ENCODE results near the gene EREG. TPM values are rescaled to one million over a fixed set of nuclear protein-coding genes. Genes with fewer than 3 reads are reported as not detected.
A peak's percentile ranks its signal among the peaks of the same experiment; 100 is the strongest.

Gene EREG
- total and polyA plus RNA-seq, 9 of the 15 experiments (the other 6 are each of a cell fraction or from before 2014, with no cell fraction given) = 0.97 to 7.3 (median 2.5) TPM

DNA sequence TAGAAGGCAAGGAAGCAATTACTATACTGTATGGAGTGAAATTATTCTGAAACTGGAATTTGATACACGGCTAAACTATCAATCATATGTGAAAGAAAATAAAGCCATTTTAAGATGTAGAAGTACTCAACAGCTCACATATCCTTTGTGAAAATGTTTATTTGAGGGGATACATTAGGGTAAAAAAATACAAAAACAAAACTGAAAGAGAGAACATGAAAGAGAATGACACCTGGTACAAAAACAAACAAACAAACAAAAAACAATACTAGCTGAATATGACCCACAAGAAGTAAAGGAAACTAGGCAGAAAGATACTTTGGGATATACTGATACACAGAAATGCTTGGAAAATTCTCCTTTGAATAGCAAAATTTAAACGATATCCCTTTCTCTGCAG is 59.2 kb downstream of the EREG start (continued):
- TF ChIP-seq CEBPZ (IDR thresholded peaks at IDR 0.05; ENCODE audit: borderline replicate concordance, low read depth, low read length) = no peak
- no peak for TF ChIP-seq CBX3 (IDR thresholded peaks at IDR 0.05; ENCODE audit: borderline replicate concordance in 1 of 2, low read length in 2 of 2)
- TF ChIP-seq NUFIP1 (IDR thresholded peaks at IDR 0.05; ENCODE audit: partially characterized antibody) = no peak
- TF ChIP-seq PRMT5 (CRISPR knock-in tag; IDR thresholded peaks at IDR 0.05) = no peak

GRCh38 chr4:74426101-74426500 is 61.2 kb downstream of the EREG start:
- Histone ChIP-seq H3K79me2 (ENCODE audit: control insufficient read depth, insufficient read depth, low read length) (no peaks in the 10 kb centered on the region), H3K4me1 (replicated peaks in 1 of 2; ENCODE audit: control insufficient read depth in 2 of 2, insufficient read depth in 2 of 2, low read length in 2 of 2) (peaks cover 0 to 10% of the 10 kb centered on the region in 2 experiments; a peak in 2 of 5 replicates), H3K27me3 (ENCODE audit: control insufficient read depth in 2 of 2, insufficient read depth in 2 of 2, low read length in 2 of 2) (no peaks in the 10 kb centered on the region), H3K4me3 (no peak overlapping the region), H3K9ac (ENCODE audit: insufficient read depth in 1 of 2, low read depth in 2 of 2, low read length in 2 of 2) (no peak overlapping the region), H3K9me1 (ENCODE audit: control insufficient read depth, insufficient read depth, low read length) (no peaks in the 10 kb centered on the region), H2AFZ (ENCODE audit: low read depth, low read length) (peak overlapping the region; percentile 21; the same call in 1 of the 2 replicates), H4K20me1 (replicated peaks; ENCODE audit: control insufficient read depth, insufficient read depth, low read length) (no peaks in the 10 kb centered on the region), H3K36me3 (ENCODE audit: control insufficient read depth, insufficient read depth, low read length) (no peaks in the 10 kb centered on the region), H3K9me3 (replicated peaks; ENCODE audit: control insufficient read depth, insufficient read depth, low read depth, low read length) (no peaks in the 10 kb centered on the region), H3K27ac (ENCODE audit: extremely low read depth, low read depth, low read length) (no peak overlapping the region), H3K4me2 (ENCODE audit: insufficient read depth, low read length) (no peak overlapping the region)
- ChIA-PET POLR2A (interaction anchor here (0.8 to 3.3 kb wide), 2 partner anchors 19 to 21 kb away, joined by 3 to 12 read pairs; partner anchors contain the start of gene AREG), CTCF (ENCODE audit: low intra/inter-chr PET ratio) (no interaction called here)
- no CpG with 5 or more reads among the region's 1 CpG for WGBS (ENCODE audit: insufficient coverage, low coverage, missing lambda C conversion rate)
- intact Hi-C loops (cut with micrococcal nuclease) = no loop called here
- no TSS peak for BruUV-seq (replicated peaks)
- no peak for ATAC-seq
- DNase-seq (ENCODE audit: extremely low read depth in 1 of 4, low spot score in 3 of 4) = no peak
- TF ChIP-seq, protein P1, sequence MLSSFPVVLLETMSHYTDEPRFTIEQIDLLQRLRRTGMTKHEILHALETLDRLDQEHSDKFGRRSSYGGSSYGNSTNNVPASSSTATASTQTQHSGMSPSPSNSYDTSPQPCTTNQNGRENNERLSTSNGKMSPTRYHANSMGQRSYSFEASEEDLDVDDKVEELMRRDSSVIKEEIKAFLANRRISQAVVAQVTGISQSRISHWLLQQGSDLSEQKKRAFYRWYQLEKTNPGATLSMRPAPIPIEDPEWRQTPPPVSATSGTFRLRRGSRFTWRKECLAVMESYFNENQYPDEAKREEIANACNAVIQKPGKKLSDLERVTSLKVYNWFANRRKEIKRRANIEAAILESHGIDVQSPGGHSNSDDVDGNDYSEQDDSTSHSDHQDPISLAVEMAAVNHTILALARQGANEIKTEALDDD (IDR thresholded peaks at IDR 0.05) = no peak
- peak; percentile 64 for TF ChIP-seq ATF3 (IDR thresholded peaks at IDR 0.05)
- TF ChIP-seq ATF3 (CRISPR knock-in tag; conservative IDR thresholded peaks at IDR 0.05) = no peak
- FAIRE-seq = no peak
- in situ Hi-C loops (cut with MboI) = no loop called here

Data from K562 (cell line).